ENCODE results near the gene C4orf51. TPM values are rescaled to one million over a fixed set of nuclear protein-coding genes. Genes with fewer than 3 reads are reported as not detected.

Gene C4orf51
- total RNA-seq, 1 donor from 2014 or later = not detected

GRCh38 chr4:145766273-145766672 is 86.3 kb downstream of the C4orf51 start:
- Mint-ChIP-seq H3K4me3 (no peak overlapping the region), H3K36me3 (peaks cover 63% of the 10 kb centered on the region), H3K4me1 (no peaks in the 10 kb centered on the region), H3K9me3 (peaks cover 9% of the 10 kb centered on the region), H3K27ac (no peak overlapping the region), H3K27me3 (ENCODE audit: low read depth) (no peaks in the 10 kb centered on the region)
- no peak for TF ChIP-seq CTCF (IDR thresholded peaks at IDR 0.05; ENCODE audit: unreplicated experiment)
- no peak for DNase-seq (ENCODE audit: low spot score in 2 of 2, unreplicated experiment in 2 of 2)

GRCh38 chr4:145769450-145770037 is 89.6 kb downstream of the C4orf51 start:
- H3K9me3 Mint-ChIP-seq = peaks cover 9% of the 10 kb centered on the region
- no peaks in the 10 kb centered on the region for H3K4me1 Mint-ChIP-seq
- no peak overlapping the region for H3K4me3 Mint-ChIP-seq
- H3K36me3 Mint-ChIP-seq = peaks cover 67% of the 10 kb centered on the region
- H3K27ac Mint-ChIP-seq = peak overlapping the region; percentile 64
- DNase-seq (ENCODE audit: low spot score in 2 of 2, unreplicated experiment in 2 of 2) = no peak
- no peak for TF ChIP-seq CTCF (IDR thresholded peaks at IDR 0.05; ENCODE audit: unreplicated experiment)
- H3K27me3 Mint-ChIP-seq (ENCODE audit: low read depth) = no peaks in the 10 kb centered on the region

- peaks cover 62% of the 10 kb centered on the region for H3K36me3 Mint-ChIP-seq
- no peaks in the 10 kb centered on the region for H3K27me3 Mint-ChIP-seq (ENCODE audit: low read depth)
- H3K4me1 Mint-ChIP-seq = no peaks in the 10 kb centered on the region
- no peak overlapping the region for H3K4me3 Mint-ChIP-seq
- peaks cover 9% of the 10 kb centered on the region for H3K9me3 Mint-ChIP-seq
- no peak overlapping the region for H3K27ac Mint-ChIP-seq
- no peak for DNase-seq (ENCODE audit: low spot score in 2 of 2, unreplicated experiment in 2 of 2)
- TF ChIP-seq CTCF (IDR thresholded peaks at IDR 0.05; ENCODE audit: unreplicated experiment) = no peak
These were observed 90.2 kb downstream of the C4orf51 start for GRCh38 chr4:145770124-145770523.

GRCh38 chr4:145772347-145772746 is 92.4 kb downstream of the C4orf51 start:
- no peak for DNase-seq (ENCODE audit: low spot score in 2 of 2, unreplicated experiment in 2 of 2)
- no peak overlapping the region for H3K27ac Mint-ChIP-seq
- no peak overlapping the region for H3K4me3 Mint-ChIP-seq
- no peaks in the 10 kb centered on the region for H3K4me1 Mint-ChIP-seq
- TF ChIP-seq CTCF (IDR thresholded peaks at IDR 0.05; ENCODE audit: unreplicated experiment) = no peak
- peaks cover 4% of the 10 kb centered on the region for H3K9me3 Mint-ChIP-seq
- no peaks in the 10 kb centered on the region for H3K27me3 Mint-ChIP-seq (ENCODE audit: low read depth)
- H3K36me3 Mint-ChIP-seq = peaks cover 50% of the 10 kb centered on the region

- Mint-ChIP-seq H3K36me3 (peaks cover 48% of the 10 kb centered on the region), H3K27me3 (ENCODE audit: low read depth) (no peaks in the 10 kb centered on the region), H3K27ac (peak overlapping the region; percentile 30), H3K4me3 (no peak overlapping the region), H3K9me3 (no peaks in the 10 kb centered on the region), H3K4me1 (no peaks in the 10 kb centered on the region)
- no peak for TF ChIP-seq CTCF (IDR thresholded peaks at IDR 0.05; ENCODE audit: unreplicated experiment)
- DNase-seq (ENCODE audit: low spot score in 2 of 2, unreplicated experiment in 2 of 2) = no peak
These were observed 93.8 kb downstream of the C4orf51 start for GRCh38 chr4:145773581-145774234.

All from mesothelial cell of epicardium (in vitro differentiated cells).